Activated CD8-positive, alpha-beta memory T cell treated with anti-CD3 and anti-CD28 coated beads, Interleukin-2, amount 10 ng/mL, durations not matched to agents 7 days and 5 days (primary cell): ENCODE data around the gene ERC1. TPM values are rescaled to one million over a fixed set of nuclear protein-coding genes. Genes with fewer than 3 reads are reported as not detected.
"Not testable (repeated sequence)": the region's sequence is repeated elsewhere in the genome, so short reads cannot be mapped to it uniquely, and the experiment has no call there.

Source experiments
- ATAC-seq: fragments of 150-1000 bp; cut with Tn5 transposase; one replicate; pipeline ENCODE4 v1.10.0; 2021; ENCODE audit warnings: moderate library complexity
- CTCF ChIA-PET: fragments of 350-600 bp; sonication (Branson Sonifier 250); formaldehyde crosslinking; loops from one replicate; lab custom pipeline; 2021; ENCODE audit warnings: antibody characterized with exemption; lab: Charles Lee
- DNase-seq: peaks from one replicate; pipeline ENCODE4 v3.0.0-alpha.2; 2020
- H3K27ac Mint-ChIP-seq: one replicate; pipeline ENCODE4 v1.8.0; 2021; ENCODE audit warnings: mild to moderate bottlenecking, mixed read lengths
- H3K27me3 Mint-ChIP-seq: one replicate; pipeline ENCODE4 v1.8.0; 2021; ENCODE audit warnings: mixed read lengths
- H3K36me3 Mint-ChIP-seq: one replicate; pipeline ENCODE4 v1.8.0; 2021; ENCODE audit warnings: mild to moderate bottlenecking, mixed read lengths
- H3K4me1 Mint-ChIP-seq: one replicate; pipeline ENCODE4 v1.8.0; 2021; ENCODE audit warnings: mixed read lengths
- H3K4me3 Mint-ChIP-seq: one replicate; pipeline ENCODE4 v1.8.0; 2021; ENCODE audit warnings: mild to moderate bottlenecking, moderate library complexity, mixed read lengths
- H3K9me3 Mint-ChIP-seq: one replicate; pipeline ENCODE4 v1.8.0; 2022; ENCODE audit warnings: low read depth, mixed read lengths
- total RNA-seq, 2 experiments: library from RNA; stranded (reverse); gene quantifications; one replicate each; pipeline ENCODE4 v1.2.3, GENCODE V29; 2021

ERC1 gene
- total RNA-seq, 2 experiments from 2014 or later, result 18.8 to 25.2 TPM

GRCh38 chr12:991350-992333 is 619 bp downstream of the ERC1 start:
- peak; percentile 60 for DNase-seq
- ATAC-seq, result peak; percentile 67
- Mint-ChIP-seq H3K4me3 (peak overlapping the region; percentile 91), H3K4me1 (peaks cover 32% of the 10 kb centered on the region), H3K36me3 (peaks cover 6% of the 10 kb centered on the region), H3K9me3 (no peaks in the 10 kb centered on the region), H3K27ac (peak overlapping the region; percentile 87), H3K27me3 (peaks cover 14% of the 10 kb centered on the region)
- CTCF ChIA-PET, result interaction anchor here (0.7 to 3.9 kb wide), 4 partner anchors 42 to 601 kb away, joined by 3 to 25 read pairs (median 4); partner anchors contain the start of gene RAD52

- DNase-seq (no peak), ATAC-seq (no peak)
- H3K36me3 Mint-ChIP-seq, result peaks cover 4% of the 10 kb centered on the region
- peak overlapping the region; percentile 91 for H3K4me3 Mint-ChIP-seq
- peaks cover 14% of the 10 kb centered on the region for H3K27me3 Mint-ChIP-seq
- CTCF ChIA-PET, result interaction anchor here (1.0 to 3.9 kb wide), 2 partner anchors 43 to 177 kb away, joined by 4 to 25 read pairs; partner anchors contain the start of gene RAD52
- H3K27ac Mint-ChIP-seq, result no peak overlapping the region
- peaks cover 35% of the 10 kb centered on the region for H3K4me1 Mint-ChIP-seq
- no peaks in the 10 kb centered on the region for H3K9me3 Mint-ChIP-seq
These were observed 1.6 kb downstream of the ERC1 start for GRCh38 chr12:992647-993046.

- no peak for ATAC-seq
- CTCF ChIA-PET, result interaction anchor here (2.1 kb wide), 1 partner anchor 121 kb away, joined by 7 read pairs; no protein-coding TSS in a partner anchor
- Mint-ChIP-seq H3K36me3 (peaks cover 6% of the 10 kb centered on the region), H3K9me3 (no peaks in the 10 kb centered on the region), H3K4me3 (no peak overlapping the region), H3K27ac (no peak overlapping the region), H3K27me3 (peaks cover 9% of the 10 kb centered on the region), H3K4me1 (peaks cover 14% of the 10 kb centered on the region)
- no peak for DNase-seq
These were observed 5.9 kb downstream of the ERC1 start for GRCh38 chr12:996881-997280.

GRCh38 chr12:997505-997904 is 6.5 kb downstream of the ERC1 start:
- no peak for ATAC-seq
- Mint-ChIP-seq H3K27ac (no peak overlapping the region), H3K9me3 (no peaks in the 10 kb centered on the region), H3K4me3 (no peak overlapping the region), H3K36me3 (peaks cover 9% of the 10 kb centered on the region), H3K27me3 (peaks cover 3% of the 10 kb centered on the region), H3K4me1 (peaks cover 8% of the 10 kb centered on the region)
- no peak for DNase-seq
- CTCF ChIA-PET, result interaction anchor here (2.1 kb wide), 1 partner anchor 120 kb away, joined by 7 read pairs; no protein-coding TSS in a partner anchor

- peaks cover 8% of the 10 kb centered on the region for H3K36me3 Mint-ChIP-seq
- H3K4me1 Mint-ChIP-seq, result peaks cover 5% of the 10 kb centered on the region
- no peak overlapping the region for H3K27ac Mint-ChIP-seq
These were observed 7.2 kb downstream of the ERC1 start for GRCh38 chr12:998020-998874.

GRCh38 chr12:999736-1000135 is 8.7 kb downstream of the ERC1 start:
- CTCF ChIA-PET, H3K27ac Mint-ChIP-seq, H3K36me3 Mint-ChIP-seq, H3K27me3 Mint-ChIP-seq, H3K4me1 Mint-ChIP-seq, H3K9me3 Mint-ChIP-seq, H3K4me3 Mint-ChIP-seq, ATAC-seq, DNase-seq: not testable (repeated sequence)

More at GRCh38 chr12:998020-998874, 7.2 kb downstream of the ERC1 start:
- CTCF ChIA-PET, result interaction anchor here (2.1 kb wide), 1 partner anchor 120 kb away, joined by 7 read pairs; no protein-coding TSS in a partner anchor
- H3K4me3 Mint-ChIP-seq, result no peak overlapping the region
- no peak for ATAC-seq
- H3K9me3 Mint-ChIP-seq, result no peaks in the 10 kb centered on the region
- no peaks in the 10 kb centered on the region for H3K27me3 Mint-ChIP-seq
- DNase-seq, result no peak

- Mint-ChIP-seq H3K27ac (no peak overlapping the region), H3K36me3 (peaks cover 10% of the 10 kb centered on the region), H3K4me3 (no peak overlapping the region), H3K27me3 (no peaks in the 10 kb centered on the region), H3K4me1 (peaks cover 5% of the 10 kb centered on the region), H3K9me3 (no peaks in the 10 kb centered on the region)
- CTCF ChIA-PET, result no interaction called here
- DNase-seq, result no peak
- no peak for ATAC-seq
These were observed 10.5 kb downstream of the ERC1 start for GRCh38 chr12:1001507-1001906.

- ATAC-seq (no peak), DNase-seq (no peak)
- H3K36me3 Mint-ChIP-seq, result peaks cover 10% of the 10 kb centered on the region
- no peaks in the 10 kb centered on the region for H3K27me3 Mint-ChIP-seq
- no peak overlapping the region for H3K4me3 Mint-ChIP-seq
- no peak overlapping the region for H3K27ac Mint-ChIP-seq
- no peaks in the 10 kb centered on the region for H3K9me3 Mint-ChIP-seq
- H3K4me1 Mint-ChIP-seq, result no peaks in the 10 kb centered on the region
- CTCF ChIA-PET, result interaction anchor here (1.1 kb wide), 1 partner anchor 187 kb away, joined by 3 read pairs; no protein-coding TSS in a partner anchor
These were observed 12.7 kb downstream of the ERC1 start for GRCh38 chr12:1003600-1004271.

GRCh38 chr12:1006255-1006654 is 15.2 kb downstream of the ERC1 start:
- CTCF ChIA-PET, result no interaction called here
- ATAC-seq, result no peak
- no peaks in the 10 kb centered on the region for H3K9me3 Mint-ChIP-seq

GRCh38 chr12:1007276-1007675 is 16.3 kb downstream of the ERC1 start:
- CTCF ChIA-PET, result no interaction called here
- no peak overlapping the region for H3K27ac Mint-ChIP-seq
- H3K9me3 Mint-ChIP-seq, result no peaks in the 10 kb centered on the region
- ATAC-seq (no peak), DNase-seq (no peak)
- no peak overlapping the region for H3K4me3 Mint-ChIP-seq
- H3K4me1 Mint-ChIP-seq, result no peaks in the 10 kb centered on the region
- no peaks in the 10 kb centered on the region for H3K27me3 Mint-ChIP-seq
- H3K36me3 Mint-ChIP-seq, result peaks cover 5% of the 10 kb centered on the region

More at GRCh38 chr12:1006255-1006654, 15.2 kb downstream of the ERC1 start:
- Mint-ChIP-seq H3K4me3 (no peak overlapping the region), H3K36me3 (peaks cover 8% of the 10 kb centered on the region), H3K4me1 (no peaks in the 10 kb centered on the region), H3K27me3 (no peaks in the 10 kb centered on the region), H3K27ac (no peak overlapping the region)
- no peak for DNase-seq

GRCh38 chr12:1007994-1008393 is 17.0 kb downstream of the ERC1 start:
- ATAC-seq (no peak), DNase-seq (no peak)
- Mint-ChIP-seq H3K9me3 (no peaks in the 10 kb centered on the region), H3K27me3 (no peaks in the 10 kb centered on the region), H3K4me1 (no peaks in the 10 kb centered on the region), H3K4me3 (no peak overlapping the region), H3K36me3 (peaks cover 2% of the 10 kb centered on the region), H3K27ac (no peak overlapping the region)
- CTCF ChIA-PET, result no interaction called here

- CTCF ChIA-PET, result no interaction called here
- Mint-ChIP-seq H3K4me1 (no peaks in the 10 kb centered on the region), H3K27me3 (no peaks in the 10 kb centered on the region), H3K9me3 (no peaks in the 10 kb centered on the region), H3K27ac (no peak overlapping the region), H3K4me3 (no peak overlapping the region), H3K36me3 (no peaks in the 10 kb centered on the region)
- DNase-seq, result no peak
- ATAC-seq, result no peak
These were observed 20.1 kb downstream of the ERC1 start for GRCh38 chr12:1011091-1011490.
